Raji (cell line): Measurements from ENCODE around the gene RFX8.

Experiments
- POLR2A ChIP-seq: IDR thresholded peaks from 2 replicates; pipeline ENCODE4 v1.6.1; 2011; ENCODE audit warnings: low read depth, low read length, control low read depth; ENCODE audit not compliant: insufficient read depth

Gene RFX8

DNA sequence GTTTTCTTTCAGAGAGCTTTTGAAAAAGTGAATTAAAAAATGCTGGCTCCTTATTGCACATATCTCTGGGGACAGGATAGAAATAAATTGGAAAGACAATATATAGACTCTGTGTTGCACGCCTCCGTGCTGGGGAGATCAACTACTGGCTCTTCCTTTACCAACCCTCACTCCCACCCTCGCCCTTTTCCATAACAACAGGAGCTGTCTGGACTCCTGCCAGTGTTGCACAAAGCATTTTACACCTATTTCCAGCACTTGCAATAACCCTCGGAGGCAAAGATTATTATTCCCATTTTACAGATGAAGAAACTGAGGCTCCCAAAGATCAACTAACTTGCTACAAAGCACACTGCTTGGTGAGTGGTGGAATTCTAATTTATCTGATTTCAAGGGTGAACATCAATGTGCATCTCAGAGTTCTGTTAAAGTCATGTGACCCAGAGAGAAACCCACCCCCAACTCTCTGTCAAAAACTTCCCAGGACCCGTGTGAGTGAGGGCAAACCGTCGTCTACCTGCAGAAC, 91.8 kb downstream of the RFX8 start:
- no peak for TF ChIP-seq POLR2A

DNA sequence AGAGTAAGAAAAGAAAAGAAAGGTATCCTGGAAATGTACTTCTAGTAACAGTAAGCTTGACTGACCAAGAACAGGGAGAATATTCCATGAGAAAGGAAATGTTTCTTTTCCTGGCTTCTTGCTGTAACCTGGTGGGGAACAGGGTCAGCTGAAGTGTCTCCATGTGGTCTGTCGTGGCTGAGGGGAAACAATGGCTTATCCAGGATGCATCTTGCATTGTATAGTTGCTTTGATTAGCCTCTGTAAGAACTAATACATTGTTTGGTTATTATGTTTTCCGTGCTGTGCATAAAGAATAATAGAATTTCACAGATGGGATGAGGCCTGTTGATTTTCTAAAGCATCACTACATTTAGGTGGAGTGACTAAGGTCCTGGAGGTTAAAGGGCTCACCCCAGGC, 92.5 kb downstream of the RFX8 start:
- TF ChIP-seq POLR2A, result no peak

DNA sequence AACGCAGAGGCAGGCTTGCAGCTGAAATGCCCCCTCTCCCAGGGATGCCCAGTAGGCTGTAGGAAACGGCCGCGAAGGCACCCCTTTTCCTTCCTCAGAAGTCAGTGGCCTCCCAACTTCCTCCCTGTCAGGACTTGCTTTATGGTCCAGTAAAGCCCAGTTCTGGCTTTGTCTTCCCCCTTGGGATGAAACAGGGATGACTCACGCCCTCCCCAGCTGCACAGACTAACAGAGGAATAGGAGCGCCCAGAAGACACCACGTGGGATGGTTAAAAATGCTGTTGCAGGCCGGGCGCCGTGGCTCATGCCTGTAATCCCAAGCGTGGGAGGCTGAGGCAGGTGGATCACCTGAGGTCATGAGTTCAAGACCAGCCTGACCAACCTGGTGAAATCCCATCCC, 94.5 kb downstream of the RFX8 start:
- no peak for TF ChIP-seq POLR2A

DNA sequence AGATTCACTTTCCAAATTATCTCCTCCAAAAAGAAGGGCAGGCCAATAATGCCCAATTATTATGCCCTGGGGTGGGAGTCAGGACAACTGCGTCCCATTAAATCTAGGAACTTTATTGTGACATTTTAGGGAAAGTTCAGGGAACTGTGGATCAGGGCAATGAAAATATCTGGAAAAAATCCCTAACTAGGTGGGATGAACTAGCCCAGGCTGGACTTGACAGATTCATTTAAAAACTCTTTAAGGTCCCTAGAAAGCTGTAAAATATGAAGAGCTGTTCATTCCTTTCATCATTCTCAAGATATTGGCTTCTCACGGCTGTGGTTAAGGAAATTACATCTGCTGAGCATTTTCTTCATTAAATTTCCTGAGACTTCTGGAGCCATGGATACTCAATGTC, 95.8 kb downstream of the RFX8 start:
- TF ChIP-seq POLR2A, result no peak

DNA sequence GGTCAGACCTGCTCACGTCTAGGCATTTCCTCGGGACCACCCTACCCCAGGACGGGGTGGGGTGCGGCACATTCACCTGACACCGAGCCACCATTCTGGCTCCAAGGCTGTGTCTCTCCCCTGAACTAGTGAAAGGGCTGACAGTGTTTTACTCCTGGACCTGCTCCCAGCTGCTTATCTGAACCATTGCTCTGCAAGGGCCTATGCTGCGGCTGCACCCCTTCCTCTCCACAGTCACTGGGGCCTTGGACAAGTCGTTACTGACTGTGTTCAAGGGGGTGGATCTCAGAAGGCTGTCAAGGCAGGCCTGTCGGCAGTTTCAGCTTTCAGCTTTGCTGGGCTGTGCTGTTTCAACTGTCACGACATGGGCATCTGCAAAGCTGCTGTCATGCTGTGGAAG, 99.3 kb downstream of the RFX8 start:
- TF ChIP-seq POLR2A, result no peak

DNA sequence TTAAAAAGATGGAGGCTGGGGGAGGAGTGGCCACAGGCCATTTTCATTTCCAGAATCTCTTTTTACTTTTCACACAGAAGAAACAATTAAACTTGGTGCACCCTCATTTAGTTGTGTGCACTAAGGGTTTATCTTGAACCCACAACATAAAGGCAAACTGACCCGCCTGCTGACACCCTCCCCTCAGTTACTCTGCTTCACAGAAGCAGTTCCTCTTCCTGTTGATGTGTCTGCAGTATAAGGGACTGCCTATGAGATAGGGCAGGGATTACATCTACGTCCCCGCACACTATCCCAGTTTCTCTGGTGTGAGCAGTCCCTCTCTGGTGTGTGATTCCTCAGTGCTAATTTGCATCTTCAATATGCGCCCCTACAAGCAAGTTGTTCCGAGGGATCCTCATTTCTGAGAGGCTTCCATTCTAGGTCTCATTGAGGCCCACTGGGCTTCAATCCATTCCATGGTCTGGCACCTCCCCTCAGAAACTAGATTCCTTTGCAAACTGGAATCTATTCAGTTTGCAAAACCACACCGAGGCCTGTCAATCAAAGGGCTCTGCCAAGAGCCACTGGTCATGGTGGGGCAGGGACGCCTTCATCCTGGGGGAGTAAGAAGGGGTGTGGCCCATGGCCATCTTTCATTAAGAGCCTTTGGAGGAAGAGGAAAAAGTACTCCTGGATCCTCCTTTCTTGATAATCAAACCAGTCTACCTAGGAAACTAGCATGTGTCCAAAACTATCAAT, 99.9 kb downstream of the RFX8 start:
- no peak for TF ChIP-seq POLR2A

DNA sequence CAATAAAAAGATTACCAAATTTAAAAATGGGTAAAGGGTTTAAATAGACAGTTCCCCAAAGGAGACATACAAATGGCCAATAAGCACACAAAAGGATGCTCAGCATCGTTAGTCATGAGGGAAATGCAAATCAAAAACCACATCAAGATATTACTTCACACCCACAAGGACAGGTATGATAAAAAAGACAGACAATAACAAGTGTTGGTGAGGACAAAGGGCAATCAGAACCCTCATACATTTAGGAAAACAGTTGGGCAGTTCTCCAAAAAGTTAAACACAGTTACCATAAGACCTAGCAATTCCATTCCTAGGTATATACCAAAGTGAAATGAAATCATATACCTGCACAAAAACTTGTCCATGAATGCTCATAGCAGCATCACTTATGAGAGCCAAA, 102.1 kb downstream of the RFX8 start:
- TF ChIP-seq POLR2A, result no peak

DNA sequence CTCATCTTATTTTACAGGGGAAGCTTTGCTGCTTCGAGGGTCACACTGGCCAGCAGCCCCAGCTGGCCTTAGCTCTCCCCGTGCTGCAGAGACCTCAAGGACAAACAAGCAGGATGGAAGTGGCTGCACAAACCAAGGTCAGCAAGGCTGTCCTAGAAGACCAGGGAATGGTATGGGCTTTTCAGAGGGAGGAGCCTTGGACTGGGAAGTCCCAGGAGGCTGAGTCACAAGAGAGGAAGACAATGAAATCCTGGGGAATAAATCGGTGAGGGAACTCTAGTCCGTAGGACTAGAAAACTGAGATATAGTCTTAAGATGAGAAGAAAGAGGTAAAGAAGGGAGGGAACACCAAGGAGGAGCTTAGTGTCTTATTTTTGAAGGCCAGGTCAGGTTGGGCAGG, 103.3 kb downstream of the RFX8 start:
- TF ChIP-seq POLR2A, result no peak

DNA sequence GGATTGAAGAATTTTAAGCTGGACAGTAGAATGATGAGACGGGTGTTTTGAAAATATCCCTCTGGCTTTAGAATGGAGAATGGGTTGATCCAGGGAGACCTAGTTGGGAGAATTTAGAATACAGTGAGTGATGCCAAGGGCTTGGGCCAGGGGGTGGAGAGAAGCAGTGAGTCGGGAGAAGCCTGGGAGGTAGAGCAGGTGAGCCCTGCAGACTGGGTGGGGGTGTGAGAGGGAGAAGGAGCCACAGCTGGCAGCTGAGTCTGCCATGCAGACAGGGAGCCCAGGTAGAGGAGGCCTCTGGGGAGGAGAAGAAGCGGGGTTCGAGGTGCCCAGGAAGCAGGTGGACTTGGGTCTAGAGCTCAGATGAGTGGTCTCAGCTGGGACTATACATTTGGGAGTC, 105.8 kb downstream of the RFX8 start:
- TF ChIP-seq POLR2A, result no peak

DNA sequence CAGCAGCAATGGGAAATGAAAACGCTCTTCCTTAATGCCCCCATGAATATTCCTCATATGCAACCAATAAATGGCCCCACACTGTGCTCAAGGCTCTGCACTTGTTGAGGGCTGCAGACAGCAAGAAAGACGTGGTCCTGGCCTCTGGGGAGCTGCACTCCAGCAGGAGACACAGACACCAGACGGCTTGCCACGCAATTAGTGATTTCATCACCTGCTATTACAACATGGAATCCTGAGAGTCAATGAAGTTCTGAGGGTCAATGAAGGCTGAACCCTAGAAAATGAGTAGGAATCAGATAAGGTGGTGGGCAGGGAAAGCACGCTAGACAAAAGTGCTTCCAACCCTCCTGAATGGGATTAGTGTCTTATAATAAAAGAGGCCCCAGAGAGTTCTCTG, 106.5 kb downstream of the RFX8 start:
- no peak for TF ChIP-seq POLR2A

DNA sequence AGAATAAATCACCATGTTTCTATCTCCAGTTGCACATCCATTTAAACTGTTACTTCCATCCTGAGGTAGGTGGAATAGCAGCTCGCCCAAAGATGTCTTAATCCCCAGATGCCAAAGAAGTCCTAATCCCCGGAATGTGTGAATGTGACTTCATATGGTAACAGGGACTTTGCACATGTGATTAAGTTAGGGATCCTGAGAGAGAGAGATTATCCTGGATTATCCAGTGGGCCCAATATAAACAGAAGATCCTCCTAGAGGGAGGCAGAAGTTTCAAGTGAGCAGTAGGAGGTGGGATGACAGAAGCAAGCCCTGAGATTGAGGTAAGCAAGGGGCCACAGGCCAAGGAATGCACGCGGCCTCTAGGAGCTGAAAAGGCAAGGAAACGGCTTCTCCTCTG, 107.4 kb downstream of the RFX8 start:
- TF ChIP-seq POLR2A, result no peak

DNA sequence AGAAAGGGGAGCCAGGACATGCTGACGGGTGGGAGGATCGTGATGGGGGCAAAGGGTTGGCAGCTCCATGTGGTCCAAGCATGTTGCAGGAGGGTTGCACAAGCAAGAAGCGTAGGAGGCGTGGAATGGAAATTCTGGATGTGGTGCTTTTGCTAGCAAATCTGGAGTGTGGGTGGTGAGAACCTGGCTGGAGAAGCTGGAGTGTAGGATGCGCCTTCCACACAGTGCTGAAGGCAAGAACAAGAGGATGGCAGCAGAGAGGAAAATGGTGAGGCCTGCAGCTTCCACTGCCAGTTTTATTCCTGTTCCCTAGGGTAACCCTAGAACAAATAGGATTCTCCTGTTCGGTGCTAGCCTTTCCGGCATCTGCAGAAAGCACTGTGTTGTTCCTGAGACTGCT, 110.0 kb downstream of the RFX8 start:
- TF ChIP-seq POLR2A, result no peak

DNA sequence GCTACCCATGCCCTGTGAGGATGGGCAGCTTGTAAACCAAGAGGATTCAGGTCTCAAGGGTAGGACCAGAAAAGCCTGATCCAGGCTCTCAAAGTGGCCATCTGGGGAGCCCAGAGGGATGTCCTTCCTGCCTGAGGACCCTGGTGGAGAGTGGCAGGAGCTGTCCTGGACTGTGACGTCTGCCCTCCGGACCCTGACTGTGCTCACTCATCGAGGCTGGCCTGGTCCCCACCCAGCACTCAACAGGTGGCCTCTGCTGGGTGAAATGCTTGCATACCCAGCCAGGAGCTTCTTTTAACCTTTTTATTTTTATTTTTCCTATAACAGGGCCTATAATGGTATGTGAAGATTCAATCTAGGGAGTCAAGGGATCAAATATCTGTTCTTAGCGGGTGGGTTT, 112.1 kb downstream of the RFX8 start:
- TF ChIP-seq POLR2A, result no peak

DNA sequence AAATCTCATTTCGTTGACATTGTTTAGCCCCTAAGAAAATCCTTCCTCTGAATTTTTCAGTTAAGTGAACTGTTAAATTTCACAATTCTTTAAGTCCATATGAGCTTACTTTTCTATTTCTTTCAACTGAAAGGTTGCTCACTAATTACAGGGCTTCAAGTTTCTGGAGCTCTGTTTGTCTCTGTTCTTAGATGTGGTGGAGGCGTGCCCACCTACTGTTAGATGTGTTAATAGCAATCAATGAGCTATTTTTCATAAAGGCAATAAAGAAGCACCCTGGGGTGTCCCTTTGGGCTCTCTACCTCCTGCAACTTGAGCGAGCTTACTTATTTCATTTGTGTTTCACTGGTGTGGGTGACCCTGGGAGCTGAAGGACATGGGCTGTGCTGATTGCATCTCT, 112.6 kb downstream of the RFX8 start:
- TF ChIP-seq POLR2A, result no peak

DNA sequence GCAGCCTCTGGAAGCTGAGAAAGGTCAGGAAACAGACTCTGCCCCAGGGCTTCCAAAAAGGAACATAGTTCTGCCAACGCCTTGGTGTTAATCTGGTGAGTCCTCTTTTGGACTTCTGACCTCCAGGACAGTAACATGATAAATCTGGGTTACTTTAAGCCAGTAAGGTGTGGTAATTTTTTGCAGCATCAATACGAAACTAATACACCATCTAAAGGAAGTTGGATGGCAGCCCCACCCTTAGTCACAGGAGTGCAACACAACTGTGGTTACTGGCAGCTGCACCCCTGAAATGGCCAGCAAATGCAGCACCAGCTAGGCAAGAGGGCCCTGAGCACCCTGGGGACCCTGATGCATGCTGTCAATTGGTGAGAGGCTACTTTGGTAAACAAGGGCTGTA, 113.4 kb downstream of the RFX8 start:
- no peak for TF ChIP-seq POLR2A

DNA sequence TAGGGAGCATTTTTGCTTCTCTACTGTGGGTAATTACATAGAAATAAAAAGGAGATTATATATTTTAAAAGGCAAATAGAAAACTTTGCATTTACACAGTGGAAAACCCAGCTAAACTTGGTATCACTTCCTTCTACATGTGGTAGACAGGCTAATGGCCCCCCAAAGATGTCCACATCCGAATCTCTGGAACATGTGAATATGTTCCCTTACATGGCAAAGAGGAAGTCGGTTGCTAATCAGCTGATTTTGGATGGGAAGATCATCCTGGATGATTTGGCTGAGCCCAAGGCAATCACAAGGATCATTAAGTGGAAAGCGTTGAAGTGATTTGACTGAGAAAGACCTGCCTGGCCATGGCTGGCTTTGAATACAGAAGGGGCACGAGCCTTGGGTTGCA, 113.8 kb downstream of the RFX8 start:
- no peak for TF ChIP-seq POLR2A

DNA sequence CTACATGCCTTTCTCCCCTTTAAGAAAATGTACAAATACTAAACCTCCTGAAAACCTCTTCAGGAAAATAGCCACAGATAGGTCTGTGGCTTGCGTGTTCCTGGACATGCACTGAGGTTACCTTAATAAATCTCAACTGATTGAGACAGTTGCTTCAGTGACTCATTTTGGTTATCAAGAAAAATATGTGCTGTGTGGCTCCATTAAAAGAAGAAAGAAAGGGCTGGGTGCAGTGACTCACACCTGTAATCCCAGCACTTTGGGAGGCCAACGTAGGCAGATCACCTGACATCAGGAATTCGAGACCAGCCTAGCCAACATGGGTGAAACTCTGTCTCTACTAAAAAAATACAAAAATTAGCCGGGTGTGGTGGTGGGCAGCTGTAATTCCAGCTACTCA, 114.7 kb downstream of the RFX8 start:
- TF ChIP-seq POLR2A, result no peak

DNA sequence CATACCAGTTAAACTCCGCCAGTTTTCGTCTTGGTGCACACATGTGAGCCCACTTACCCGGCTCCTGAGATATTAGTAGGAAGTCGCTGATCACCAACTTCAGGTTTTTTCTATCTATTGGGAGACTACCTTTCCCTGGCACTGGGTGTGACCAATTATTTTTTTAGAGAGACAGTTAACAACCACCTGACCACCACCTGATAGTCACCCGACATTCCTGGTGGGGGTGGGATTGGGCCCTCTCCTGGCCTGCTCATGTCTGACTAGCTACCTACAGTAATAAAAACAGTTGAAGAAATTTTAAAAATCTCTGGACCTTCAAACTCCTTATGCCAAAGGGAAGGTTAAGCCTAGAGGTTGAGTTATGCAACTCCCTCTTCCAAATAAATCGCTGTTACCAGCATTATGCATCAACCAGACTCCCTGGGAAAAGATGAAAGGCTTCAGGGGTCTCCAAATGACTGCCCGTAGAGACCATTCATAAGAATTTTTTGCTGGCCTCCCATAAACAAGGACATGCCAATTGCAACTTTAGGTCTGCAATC, 115.4 kb downstream of the RFX8 start:
- no peak for TF ChIP-seq POLR2A

DNA sequence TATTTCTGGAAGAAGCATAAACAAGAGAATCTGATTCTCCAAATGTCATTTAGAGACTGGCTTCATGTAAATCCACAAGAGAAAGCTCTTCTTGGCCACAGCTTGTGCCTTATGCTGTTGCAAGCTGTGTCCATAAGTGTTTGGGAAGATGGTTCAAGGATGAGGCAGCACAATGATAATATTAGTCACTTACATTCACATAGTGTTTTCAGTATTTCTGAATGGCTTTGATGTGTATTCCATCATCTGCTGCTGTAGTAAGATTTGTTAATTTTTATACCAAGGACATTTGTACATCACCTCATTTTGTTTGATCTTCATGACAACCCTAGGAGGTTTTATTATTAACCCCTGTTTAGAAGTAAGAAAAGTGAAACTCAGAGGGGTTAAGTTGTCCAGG, 117.5 kb downstream of the RFX8 start:
- no peak for TF ChIP-seq POLR2A
